ENCODE data around the gene CELF2. TPM values are rescaled to one million over a fixed set of nuclear protein-coding genes. Genes with fewer than 3 reads are reported as not detected.

The CELF2 gene
- 100 to 1,000 TPM in 1 of 2 donors, 10 to 100 TPM in 1; 95.6 to 145 TPM for total RNA-seq

DNA sequence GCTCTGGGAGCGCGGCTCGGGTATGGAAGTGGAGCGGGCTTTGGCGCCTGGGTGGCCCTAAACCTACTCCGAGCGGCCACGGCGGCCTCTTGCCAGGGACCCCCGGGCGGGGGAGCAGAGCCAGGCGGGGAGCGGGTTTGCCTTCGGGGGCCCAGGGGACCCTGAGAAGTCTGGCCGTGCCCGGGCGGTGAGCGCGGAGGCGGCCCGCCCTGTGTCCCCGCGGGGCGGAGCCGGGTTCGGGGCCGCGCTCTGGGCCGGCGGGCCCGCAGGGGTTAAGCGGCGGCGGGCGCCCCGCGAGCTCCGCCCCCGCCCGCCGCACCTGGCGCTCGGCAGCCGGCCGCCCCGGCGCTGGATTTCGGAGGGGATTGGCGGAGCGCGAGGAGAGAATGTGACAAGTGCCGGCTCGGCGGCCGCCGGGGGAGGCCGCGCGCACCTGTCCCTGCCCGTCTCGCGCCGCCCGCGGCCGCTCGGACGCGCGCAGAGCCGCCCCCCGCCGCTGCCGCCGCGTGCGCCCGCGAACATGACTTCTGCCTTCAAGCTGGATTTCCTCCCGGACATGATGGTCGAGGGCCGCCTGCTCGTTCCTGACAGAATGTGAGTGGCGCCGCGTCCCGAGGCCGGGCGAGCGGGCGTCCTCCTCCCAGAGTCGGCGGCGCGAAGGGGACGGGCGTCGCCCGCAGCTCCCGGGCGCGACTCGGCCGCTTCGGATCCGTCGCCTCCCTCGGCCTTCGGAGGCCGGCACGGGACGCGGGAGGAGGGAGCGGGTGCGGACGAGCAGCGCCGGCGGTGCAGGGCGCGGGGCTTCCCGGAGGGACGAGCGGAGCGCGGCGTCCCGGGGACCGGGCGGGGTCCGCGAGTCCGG is at the start of gene CELF2:
CELF2 (plus strand) TSS at position 303 of the 862 bp plus-strand sequence; CDS start at position 521, 218 bp downstream.

